ENCODE measurements around the gene KCNK16.

Gene KCNK16

DNA sequence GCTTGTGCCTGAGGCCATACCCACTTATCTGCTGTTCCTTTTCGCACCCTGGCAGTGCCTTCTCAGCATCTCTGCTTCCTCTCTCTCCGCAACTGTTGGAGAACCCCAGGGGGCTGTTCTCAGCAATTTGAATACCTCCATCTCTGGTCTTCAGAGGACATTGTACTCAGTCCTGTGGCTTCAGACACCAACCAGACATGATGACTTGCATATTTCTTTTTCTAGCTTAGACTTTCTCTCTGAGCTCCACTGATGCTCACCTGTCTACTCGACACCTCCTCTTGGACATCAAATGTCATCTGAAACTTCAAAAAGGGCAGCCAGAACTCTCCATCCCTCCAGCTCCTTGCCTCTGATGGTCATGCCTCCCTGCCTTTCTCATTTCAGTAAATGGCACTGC is 18.9 kb upstream of the KCNK16 start:
- no peak for DNase-seq

DNA sequence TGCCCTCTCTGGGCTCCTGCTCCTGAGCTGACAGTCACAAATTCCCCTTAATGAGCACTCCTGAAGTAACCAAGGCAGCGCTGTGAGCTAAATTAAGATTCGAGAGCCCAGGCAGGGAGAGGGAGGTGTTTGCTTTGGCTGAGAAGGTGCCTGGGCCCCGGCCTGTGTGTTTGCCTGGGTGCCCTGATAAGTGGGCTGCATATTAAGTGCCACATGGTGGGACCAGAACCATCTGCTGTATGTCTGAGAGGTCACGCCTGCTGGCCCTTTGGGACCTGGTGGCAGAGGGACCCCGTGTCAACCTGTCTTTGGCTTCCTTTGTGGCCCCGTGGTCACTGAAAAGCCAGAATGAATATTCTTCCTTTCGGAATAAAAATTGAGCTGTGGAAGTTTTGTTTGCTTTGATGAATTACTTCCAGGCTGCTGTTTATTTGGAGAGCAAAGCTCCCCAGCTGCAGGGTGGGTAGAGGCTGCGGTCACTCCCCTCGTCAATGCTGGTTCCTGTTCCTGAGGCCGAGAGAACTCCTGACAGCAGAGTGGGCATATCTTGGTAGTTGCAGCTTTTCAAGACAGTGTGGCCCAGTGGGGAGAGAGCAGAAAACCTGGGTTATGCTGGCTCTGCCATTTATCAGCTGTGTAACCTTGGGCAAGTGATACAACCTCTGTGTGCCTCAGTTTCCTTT is 17.5 kb upstream of the KCNK16 start:
- DNase-seq, result peak; percentile 97

DNA sequence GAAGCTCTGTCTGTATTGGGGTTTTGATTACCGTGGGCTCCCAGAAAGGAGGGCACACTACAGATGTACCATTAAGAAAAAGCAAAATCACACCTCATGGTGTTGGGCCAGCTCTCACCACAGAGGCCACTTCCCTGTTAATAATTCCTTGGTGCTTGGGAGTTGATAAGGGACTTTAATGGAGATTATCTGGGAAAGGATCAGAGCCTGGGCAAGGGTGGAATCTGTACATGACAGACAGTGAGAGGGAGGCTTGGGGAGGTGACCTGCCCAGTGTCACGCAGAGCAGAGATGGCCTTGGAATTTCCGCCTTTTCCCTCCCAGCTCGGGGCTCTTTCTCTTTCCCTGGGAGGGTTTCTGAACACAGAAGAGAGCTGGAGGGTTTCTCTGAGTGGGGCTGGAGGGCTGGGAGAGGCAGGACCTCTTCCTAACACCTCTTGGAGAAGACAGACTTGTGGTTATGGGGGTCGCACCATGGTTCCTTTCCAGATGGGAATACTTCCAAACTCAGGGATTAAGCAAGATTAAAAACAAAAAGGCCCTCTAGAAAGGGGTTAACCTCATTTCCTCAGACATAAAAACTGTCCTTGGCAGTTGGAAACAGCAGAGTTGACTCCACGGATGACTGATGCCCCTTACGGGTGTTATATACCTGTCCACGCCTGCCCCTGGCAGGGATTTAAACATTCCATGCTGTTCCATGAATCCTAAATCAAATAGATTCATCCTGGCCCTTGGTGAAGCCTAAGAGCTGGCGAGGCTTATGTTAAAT is 16.8 kb upstream of the KCNK16 start:
- no peak for DNase-seq

DNA sequence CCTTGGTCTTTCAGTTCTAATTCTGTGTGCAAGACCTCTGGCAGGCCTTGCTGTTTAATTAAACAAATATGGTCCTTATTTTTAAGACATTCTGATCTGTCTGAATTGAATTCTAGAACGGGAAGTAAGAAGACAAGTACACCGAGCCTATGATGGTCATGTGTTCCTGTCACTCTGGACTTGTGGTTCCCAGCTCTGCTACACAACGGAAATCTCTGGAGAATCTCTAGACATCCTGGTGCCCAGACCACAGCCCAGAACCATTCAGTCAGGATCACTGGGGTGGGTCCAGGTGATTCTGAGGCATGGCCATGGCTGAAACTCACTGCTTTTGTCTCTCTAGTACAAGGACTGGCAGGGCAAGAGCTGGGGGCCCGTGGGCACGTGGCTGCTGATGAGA is 15.9 kb upstream of the KCNK16 start:
- DNase-seq, result no peak

DNA sequence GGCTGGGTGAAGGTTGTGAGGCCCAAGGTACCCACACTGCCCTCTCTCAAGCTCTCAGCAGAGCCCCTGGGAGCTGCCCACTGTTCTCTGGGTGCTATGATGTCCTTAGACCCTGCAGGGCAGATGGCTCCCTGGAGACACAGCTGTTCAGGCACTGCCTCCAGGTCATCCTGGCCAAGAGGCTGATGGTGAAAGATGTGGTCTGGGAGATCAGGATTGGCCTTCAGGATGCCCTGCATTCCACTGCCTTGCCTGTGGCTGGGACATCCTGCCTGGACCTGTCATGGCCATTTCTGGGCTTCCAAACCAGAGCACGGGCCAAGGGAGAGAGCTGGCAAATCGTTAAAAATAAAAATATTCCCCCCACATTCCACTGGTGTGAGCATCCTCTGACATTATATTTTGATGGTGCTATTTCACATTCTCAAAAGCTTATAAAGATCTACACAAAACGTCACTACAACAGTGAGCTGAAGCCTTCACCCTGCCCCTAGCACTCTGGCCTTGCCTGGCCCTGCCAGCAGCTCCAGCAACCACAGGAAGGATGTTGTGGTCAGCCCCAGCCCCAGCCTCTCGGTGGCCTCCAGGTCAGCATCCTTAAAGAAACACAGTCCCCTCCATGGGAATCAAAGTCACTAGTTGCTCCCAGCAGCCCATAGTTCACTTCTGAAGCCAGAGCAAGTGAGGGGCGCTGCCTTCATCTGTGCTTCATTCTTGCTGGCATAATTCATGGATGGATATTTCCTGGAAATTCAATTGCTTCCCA is 13.5 kb upstream of the KCNK16 start:
- no peak for DNase-seq

DNA sequence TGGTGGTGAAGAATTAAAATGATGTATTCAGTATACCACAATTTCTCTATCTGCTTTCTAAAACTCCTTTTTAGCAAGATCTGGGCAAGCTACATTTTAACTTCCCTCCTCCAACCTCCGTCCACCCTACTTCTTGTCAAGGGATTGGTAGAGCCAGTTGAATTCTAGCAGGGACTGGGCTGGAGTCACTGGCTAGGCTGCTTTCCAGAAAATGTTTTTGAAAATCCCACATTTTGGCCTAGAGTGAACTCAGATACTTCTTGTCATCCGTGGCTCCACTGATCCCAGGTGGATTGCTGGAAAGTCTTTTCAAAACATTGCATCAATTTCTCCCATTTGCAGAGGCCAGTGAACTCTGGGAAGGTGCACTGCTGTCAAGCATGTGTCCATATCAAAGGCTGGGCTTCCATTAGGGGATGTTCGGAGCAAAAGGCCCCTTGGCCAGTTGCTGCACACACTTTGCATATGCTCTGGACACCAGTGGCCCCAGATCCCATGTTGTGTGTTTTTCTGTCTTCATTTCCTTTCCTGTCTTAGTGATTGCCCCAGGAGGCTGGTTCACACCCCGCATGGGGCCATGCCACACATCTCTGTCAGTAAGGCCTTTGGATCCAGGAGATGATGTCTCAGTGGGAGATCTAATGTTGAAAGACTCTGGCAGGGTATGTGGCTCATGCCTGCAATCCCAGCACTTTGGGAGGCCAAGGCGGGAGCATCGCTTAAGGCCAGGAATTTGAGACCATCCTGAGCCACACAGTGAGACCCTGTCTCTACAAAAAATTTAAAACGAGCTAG is 11.3 kb upstream of the KCNK16 start:
- DNase-seq, result no peak

DNA sequence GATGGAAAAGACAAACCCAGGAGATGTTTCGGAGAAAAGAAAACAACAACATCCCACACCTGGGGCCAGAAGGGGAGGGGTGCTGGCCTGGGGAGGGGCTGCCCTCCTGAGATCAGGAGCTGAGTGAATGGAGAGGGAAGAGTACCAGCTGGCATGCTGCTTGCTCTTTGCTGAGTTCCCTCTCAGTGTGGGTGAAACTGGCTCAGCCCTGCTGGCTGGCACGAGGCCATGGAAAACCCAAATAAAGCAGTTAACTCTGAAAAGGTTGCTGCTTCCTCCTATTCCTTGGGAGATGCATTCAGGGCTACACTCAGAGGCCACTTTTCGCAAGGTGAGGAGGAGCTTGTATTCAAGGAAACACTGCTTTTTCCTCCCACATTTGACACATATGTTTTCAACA is 8.0 kb upstream of the KCNK16 start:
- peak; percentile 80 for DNase-seq

DNA sequence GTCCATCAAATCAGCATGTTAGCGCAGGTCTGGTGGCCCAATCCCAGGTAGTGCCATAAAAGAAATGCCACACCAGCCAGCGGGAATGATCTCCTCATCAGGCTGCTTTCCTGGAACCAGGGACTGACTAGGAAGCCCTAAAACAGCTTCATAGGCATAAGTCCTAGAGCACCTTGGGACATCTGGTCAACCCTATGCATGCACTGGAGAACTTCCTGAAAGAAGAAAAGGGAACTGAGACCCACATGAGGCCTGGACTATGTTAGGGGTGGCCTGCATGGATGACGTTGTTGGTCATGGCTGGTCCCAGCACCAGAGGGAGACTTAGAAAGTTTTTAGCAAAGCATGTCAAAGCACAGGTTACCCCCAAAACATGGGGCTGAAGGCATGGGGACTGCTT is 7.6 kb upstream of the KCNK16 start:
- DNase-seq, result no peak

DNA sequence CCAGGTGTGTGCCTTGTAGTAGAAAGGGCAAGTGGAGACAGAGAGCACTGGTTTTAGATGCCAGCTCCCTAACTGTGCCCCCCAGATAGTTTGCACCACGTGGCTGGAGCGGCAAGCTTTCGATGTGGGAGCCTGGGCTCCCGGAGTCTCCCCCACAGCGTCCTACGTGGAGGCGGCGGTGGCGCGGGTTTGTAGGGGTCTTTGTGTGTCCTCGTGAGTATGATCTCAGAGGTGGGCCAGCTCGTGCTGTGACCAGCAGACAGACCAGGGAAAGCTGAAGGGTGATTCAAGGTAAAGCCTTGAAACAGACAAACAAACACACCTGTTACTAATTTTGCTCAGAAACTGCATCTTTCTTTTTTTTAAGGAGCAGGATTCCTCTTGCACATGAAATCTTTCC is 5.6 kb upstream of the KCNK16 start:
- DNase-seq, result no peak

DNA sequence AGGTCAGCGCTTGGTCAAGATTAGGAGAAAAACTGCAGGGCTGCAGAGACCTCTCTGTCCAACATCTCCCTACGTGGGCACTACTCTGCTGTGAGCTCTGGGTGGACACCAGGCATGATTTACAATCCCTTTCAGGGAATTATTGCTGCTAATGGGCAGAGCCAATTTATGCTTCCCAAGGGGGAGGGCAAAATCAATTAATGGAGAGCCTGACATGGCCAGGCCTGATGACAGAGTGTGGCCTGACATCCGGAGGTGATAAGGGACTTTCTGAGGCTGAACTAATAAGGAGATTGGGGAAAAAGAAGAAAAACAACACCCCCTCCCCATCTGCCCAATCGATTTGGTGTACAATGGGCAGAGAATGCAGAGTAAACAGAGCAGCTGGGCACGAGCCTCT is 5.0 kb upstream of the KCNK16 start:
- no peak for DNase-seq

DNA sequence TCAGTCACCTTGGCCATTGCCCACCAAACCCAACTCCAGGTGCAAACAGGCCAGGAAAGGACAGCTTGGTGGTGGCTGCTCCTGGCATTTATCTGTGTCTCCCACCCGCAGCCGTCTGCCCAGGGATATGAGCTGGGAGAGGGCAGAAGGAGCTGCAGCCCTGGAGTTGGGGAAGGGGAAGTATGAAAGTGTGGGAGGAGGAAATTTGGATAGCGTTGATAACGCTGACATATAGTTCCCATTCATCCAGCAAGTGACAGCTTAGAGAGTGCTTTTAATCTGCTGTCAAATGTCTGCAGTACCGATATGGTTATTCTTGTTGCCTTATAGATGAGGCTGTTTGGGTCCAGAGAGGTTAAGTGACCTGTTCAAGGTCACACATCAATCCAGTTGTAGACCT is 741 bp downstream of the KCNK16 start:
- DNase-seq, result no peak

DNA sequence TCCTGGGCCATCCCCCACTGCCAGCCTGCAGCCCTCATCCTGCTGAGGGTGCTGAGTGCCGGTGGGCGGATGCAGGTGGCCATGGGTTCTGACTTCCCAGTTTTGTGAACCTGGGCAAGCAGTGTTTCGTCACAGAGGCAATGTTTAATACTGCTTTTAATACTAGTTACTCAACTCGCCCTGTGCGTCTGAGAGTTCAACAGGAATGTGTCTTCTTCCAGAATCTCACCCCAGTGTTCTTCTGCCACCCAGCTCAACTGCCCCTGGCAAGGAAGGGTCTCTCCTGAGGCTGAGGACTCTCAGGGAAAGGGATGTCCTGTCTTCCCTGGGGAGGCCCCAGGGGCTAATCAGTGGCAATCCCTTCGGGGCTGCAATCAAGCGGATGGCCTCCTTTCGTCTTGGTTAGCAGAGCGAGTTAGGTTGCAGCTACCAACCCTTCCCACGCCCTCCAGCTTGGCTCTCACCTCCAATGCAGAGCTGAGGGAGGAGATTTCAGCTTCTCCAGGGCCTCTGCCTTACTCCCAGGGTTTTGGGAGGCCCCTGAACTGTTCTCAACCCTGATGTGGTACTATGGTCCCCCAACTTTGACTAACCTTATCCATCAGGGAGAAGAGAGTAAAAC is 2.0 kb downstream of the KCNK16 start:
- no peak for DNase-seq

DNA sequence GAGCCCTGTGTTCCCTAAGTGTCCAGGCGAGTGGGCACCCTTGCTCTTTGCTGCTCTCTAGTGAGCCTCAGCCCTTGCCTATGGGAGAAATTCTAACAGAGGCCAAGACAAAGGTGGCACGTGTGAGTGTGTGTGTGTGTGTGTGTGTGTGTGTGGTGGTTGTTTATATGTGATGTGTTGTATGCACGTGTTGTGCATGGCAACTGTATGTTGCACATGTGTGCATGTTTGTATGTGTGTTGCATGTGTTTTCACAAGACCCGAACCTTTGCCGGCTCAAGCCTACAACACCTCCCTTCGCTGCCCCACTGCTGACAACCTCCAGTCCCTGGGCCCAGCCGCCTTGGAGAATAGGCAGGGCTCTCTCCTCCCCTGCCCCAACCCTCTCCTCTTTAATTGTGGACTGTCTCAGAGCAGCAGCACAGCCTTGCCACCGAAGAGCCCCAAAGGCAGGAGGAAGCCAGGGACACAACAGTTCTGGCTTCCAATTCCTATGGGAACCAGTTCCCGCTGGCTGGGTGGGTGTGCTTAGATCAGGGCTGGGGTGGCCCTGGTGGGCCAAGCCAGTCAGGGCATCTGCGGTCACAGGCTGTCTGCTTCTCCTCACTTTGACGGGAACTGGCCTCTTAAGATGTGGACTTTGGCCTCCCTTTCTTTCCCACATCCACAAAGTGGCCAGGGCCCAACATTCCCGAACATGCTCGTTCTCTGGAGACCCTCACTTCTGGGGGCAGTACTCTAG is 2.7 kb downstream of the KCNK16 start:
- no peak for DNase-seq

DNA sequence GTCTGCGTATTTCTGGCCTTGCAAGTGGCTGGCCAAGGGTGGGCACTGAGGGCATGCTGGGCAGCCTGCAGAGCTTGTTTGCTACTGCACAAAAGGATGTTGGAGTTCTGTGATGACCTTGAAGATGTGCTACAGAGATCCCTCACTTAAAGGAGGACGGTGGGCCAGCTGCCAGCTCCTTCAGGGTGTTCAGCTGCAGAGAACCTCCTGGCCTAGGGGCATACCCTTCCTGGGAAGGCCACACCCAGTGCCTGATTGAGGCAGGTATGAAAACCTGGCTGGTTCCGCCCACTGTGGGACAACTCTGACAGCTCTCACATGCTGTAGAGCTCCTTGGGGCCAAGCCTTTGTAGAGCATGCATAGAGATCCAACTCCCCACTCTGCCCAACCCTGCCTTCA is 5.2 kb downstream of the KCNK16 start:
- DNase-seq, result no peak

DNA sequence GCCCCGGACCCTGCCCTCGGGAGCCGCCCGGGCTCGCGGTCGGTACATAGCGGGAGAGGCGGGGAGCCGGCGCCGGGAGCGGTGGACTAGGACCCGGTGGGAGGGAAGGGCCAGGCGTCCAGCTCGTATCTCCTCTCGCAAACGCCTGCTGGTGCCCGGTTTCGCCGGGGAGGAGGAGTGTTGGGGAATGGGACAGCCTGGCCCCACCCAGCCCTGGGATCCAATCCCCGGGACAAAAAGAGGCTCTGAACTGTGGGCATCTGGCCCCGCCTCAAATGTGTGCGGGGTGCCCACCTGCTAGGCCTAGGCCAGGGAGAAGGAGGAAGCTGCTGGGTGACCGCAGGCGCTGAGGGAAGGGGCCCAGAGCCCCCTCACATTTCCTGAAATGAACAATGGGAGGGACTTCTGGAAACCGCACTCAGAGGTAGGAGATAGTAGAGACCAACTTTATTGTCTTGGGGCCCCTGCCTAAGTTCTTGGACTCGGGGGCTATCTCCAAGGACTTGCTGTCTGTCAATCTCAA is 8.2 kb downstream of the KCNK16 start, which contains the start of gene KCNK17:
TSS of gene KCNK17 (minus strand) at position 147 of the 523 bp plus-strand sequence. CDS start at position 48, 99 bp downstream.
- DNase-seq, result no peak

DNA sequence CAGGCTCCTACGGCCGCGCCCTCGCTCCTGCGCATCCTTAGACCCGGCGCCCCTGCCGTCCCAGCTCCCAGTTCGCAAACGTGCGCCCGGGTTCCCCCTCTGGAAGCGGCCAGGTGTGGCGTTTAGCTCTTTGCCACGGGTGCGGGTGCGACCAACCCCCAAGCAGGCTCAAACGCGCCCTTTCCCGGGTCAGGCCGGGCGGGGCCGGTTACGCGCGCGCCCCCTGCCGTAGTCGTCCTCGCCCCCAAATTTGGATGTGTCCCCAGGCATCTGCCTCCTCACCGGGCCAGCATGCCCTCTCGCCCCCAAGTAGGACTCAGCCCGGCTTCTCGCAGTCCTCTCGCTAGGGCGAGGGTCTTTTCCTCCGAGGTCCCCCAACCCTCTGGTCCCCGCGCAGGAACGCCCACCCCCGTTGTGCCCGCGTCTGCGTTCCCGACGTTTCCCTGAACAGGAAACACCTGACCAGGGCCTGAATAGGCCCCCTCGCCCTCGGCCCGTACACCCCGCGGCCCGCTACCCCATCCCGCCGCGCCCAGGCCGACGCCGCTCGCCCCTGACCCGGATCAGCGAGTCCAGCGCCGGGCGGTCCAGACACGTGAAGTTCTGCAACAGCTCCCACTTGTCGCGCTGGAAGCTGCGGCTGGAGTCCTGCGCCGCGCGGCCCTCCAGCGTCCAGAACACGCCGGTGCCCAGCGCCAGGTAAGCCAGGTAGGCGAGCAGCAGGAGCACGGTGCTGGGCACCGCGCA is 8.8 kb downstream of the KCNK16 start:
- DNase-seq, result no peak

DNA sequence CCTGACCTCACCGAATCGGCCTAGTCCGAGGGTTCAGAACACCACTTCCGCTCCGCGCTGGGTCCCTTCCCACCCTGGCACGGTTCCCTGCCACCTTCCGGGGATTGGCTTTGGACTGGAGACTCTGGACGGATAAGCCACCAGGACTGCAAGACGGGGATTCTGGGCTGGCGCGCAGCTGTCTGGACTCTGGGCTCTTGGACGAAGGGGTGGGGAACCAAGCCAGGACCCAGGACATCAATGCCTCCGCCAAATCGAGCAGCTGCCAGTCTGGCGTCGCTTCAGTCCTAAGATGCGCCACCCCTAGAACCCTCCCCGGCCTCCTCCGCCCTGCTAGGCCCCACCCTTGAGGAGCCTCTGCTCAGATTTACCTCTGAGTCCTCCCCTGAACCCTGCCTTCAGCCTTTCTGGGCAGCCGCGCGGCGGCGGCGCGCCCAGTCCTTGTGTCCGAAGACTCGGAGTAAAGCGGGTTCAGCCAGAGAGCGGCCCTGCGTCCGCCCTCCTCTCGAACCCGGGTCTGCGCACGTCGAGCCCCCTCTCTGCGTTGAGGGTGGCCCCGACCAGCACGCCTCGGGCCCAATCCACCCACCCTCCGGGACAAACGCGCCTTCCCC is 9.5 kb downstream of the KCNK16 start:
- DNase-seq, result no peak

DNA sequence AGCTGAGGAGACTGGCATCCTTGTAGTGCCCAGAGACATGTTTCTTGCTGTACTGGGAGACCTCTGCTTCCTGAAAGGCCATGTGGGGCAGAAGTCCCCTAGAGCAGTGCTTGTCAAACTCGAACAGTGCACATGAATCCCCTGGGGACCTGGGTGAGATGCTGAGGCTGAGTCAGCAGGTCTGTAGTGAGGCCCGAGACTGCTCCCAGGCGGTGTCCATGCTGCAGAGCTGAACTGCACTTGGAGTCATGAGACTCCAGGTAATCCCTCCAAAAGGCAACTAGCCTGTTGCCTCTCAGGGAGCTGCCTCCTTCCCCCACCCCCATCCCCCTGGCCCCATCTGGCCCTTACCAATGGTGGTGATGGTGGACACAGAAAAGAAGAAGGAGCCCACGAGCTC is 12.0 kb downstream of the KCNK16 start:
- no peak for DNase-seq

DNA sequence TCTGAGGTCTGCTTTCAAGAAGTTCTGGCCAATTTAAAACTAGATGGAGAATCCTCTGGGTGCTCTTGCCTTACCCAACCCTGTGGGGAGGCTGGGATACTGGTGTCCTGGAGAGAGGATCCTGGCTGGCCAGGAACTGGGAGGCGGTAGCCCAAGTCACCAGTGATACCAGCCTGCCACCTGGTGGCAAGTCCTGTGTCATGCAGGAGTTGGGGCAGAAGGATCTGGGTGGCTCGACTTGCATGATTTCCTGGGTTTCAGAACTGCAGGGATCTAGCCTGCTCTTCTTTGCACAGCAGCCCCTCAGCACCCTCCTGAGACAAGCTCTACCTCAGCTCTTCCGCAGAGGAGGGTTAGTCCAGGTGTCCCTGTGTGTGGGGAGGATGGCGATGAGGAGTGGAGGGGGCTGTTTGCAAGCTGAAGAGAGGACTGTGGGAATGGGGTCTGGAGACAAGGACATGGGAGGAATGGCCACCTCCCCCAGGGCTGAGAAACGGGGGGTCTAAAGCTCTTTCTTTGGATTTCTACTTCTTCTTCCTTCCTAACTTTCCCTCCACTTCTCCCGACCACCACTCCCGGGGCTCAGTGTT is 12.5 kb downstream of the KCNK16 start:
- DNase-seq, result peak; percentile 50

DNA sequence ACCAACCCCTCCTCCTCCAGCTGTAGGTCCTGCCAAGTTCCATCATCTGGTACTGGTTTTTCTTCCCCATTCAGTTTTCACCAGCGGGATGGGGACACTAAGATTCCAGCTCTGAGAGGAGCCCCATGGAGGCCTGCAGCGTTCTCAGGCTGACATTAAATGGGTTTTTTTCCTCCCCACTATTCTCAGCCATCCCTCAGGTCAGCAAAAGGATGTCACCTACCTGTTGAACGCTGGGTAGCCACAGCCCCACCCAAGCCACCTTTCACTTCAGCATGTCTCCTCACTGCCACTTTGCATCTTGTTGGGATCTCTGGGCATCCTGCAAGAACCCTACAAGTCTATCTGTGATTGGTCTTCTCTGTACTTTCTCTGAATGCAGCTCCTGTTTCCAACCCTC is 15.0 kb downstream of the KCNK16 start:
- DNase-seq, result no peak

Measured in NCI-H1105 treated with DMSO at 0.1 percent for 48 hours (cell line).